ENCODE measurements around the gene DOCK4.

The DOCK4 gene

DNA sequence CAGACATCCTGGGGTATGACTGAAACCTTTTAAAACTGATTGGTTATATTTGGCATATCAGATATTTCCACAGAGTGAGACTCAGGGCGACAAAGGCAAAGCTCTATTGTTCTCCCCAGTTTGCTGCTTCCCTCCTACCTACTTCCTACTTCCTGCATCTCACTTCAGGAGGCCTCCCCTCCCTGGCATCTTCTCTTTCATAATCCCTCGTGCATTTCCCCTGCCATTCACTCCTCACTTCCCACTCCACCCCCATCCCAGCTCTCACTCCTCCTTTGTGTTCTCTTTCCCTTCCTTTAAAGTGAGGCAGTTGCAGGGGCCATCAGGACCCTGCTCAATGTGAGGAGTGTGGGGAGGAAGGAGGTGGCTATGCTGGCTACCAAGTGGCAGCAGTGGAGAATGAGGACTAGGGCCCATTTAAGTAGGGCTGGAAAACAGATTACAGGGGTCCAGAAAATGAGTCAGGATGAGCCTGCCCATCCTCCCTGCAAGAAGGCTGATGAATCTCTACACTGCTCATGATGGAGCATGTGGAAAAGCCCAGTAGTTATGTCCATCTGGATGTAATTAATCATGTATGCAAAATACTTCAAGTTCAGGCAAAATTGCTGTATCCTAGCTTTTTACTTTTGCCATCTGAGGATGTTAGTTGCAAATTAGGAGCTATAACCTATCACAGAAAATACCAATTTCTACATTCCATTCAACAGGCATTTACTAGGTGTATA is 332.1 kb downstream of the DOCK4 start:
- no peak for TF ChIP-seq ZFX (IDR thresholded peaks at IDR 0.05; ENCODE audit: borderline replicate concordance)
- TF ChIP-seq, protein P1, sequence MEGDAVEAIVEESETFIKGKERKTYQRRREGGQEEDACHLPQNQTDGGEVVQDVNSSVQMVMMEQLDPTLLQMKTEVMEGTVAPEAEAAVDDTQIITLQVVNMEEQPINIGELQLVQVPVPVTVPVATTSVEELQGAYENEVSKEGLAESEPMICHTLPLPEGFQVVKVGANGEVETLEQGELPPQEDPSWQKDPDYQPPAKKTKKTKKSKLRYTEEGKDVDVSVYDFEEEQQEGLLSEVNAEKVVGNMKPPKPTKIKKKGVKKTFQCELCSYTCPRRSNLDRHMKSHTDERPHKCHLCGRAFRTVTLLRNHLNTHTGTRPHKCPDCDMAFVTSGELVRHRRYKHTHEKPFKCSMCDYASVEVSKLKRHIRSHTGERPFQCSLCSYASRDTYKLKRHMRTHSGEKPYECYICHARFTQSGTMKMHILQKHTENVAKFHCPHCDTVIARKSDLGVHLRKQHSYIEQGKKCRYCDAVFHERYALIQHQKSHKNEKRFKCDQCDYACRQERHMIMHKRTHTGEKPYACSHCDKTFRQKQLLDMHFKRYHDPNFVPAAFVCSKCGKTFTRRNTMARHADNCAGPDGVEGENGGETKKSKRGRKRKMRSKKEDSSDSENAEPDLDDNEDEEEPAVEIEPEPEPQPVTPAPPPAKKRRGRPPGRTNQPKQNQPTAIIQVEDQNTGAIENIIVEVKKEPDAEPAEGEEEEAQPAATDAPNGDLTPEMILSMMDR (IDR thresholded peaks at IDR 0.05): no peak

DNA sequence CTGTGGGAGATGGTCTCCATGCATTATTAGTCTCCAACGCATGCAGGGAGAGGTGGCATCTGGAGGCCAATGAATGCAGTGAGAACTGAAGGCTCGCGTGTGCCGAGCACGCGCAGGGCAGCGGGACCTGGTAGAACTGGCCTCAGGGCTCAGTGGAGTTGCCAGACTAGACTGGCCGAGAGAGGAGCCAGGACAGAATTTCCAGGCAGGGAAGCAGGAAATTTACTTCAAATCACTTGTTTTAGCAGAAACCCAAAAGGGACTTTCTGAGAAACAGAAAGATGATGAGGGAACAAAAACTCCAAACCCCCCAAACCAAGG is 332.9 kb downstream of the DOCK4 start:
- TF ChIP-seq ZFX (IDR thresholded peaks at IDR 0.05; ENCODE audit: borderline replicate concordance): no peak
- TF ChIP-seq, protein P1 (IDR thresholded peaks at IDR 0.05): no peak
- H3K27ac ChIP-seq: no peak overlapping the region

More for the DNA sequence above, 332.1 kb downstream of the DOCK4 start:
- no peak overlapping the region for H3K27ac ChIP-seq

DNA sequence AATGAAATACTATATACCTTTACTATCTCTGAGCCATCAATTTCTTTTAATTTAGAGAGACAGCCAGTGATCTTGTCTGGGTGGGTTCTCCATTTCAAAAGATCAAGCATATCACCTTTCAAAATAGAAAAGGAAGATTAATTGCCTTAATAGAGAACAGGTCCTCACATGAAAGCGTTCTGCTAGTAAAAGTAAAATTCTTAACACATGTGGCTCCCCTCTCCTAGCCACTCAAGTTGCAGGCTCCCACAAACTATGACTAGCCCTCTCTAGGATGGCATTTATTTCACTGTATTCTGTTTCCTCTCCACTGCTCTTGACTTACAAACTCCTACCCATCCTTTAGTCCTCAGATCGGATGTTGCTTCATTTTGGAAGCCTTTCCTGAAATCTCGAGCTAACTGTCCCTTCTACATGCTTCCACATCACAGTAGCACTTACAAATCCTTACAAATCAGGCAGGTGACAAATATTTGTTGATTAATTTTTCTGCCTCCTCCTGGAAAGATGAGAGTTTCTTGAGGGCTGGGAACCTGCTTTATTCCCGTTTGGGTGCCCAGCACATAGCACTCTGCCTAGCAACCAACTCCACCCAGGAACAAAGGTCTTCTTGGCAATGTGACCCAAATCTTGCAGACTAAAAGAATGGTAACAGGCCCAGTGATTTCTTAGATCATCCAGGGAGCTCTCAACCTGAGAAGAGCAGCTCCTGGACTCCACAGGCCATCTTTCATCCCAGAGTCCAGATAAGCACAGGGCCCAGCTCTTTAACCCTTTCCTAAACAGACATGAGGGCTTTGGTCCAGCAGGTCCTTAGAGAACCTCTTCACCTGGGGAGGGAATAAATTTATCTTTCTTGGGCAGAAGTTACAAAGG is 333.5 kb downstream of the DOCK4 start:
- TF ChIP-seq, protein P1 (IDR thresholded peaks at IDR 0.05): no peak
- no peak for TF ChIP-seq ZFX (IDR thresholded peaks at IDR 0.05; ENCODE audit: borderline replicate concordance)
- H3K27ac ChIP-seq: no peak overlapping the region

DNA sequence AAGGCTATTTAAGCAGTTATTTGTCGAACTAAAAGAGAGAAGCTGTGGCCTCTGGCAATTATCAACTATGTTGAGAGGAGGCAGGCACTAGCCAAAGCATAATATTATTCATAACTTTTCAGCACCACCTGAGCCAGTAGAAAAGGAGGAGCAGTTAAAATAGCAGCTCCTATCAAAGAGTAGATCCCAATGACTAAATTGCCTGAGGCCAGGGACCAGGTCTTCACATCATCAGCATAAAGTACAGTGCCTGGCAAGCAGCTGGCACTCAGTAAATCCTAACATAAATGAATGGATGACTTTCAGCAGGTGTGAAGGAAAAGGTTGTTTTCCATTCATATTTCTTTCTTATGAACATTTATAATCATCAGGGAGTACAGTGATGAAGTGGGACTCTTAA is 334.9 kb downstream of the DOCK4 start:
- H3K27ac ChIP-seq: no peak overlapping the region
- no peak for TF ChIP-seq ZFX (IDR thresholded peaks at IDR 0.05; ENCODE audit: borderline replicate concordance)
- TF ChIP-seq, protein P1 (IDR thresholded peaks at IDR 0.05): no peak

DNA sequence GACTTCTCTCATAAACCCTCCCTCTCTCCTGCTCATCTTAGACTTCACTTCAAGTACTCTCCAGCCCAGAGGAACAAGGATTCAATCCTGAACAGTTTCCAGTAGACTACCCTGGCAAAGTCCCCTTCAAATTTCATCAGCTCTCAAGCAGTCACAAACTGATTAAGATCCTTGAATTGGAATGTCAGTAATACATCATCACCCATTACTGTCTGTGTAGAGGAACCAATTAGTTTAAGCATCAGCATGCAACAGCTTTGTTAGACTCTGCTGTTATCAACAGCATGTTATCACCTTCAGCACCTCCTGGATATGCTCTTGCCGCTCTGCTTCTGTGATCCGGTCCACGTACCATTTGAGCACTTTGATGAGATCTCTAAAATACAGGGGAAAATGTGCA is 336.9 kb downstream of the DOCK4 start:
- no peak overlapping the region for H3K27ac ChIP-seq
- no peak for TF ChIP-seq ZFX (IDR thresholded peaks at IDR 0.05; ENCODE audit: borderline replicate concordance)
- TF ChIP-seq, protein P1 (IDR thresholded peaks at IDR 0.05): no peak

DNA sequence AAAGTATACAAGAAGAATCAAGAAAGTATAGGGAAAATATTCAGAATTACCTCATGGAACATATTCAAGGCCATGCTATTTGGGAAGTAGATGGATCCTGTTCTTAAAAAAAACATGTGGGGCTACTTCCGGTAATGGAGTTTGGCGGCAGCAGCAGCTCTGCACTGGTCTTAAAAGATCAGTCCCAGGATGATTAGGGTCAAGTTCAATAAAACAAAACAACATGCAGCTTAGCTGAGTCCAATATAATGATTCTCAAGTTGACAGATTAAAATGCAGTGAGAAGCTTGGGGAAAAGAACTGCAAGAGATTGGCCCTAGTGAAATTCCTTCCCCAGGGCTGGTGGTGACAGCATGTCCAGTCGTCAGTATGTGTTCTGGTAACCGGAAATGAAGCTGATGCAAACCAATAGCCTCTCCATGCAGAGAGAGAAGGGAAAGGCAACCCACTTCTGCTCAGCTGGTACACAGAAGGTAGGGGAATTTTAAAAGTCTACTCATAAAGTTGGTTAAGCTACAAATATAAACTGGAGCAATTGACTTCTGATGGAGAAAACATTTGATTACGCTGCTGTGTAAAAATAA is 338.8 kb downstream of the DOCK4 start:
- no peak overlapping the region for H3K27ac ChIP-seq
- TF ChIP-seq ZFX (IDR thresholded peaks at IDR 0.05; ENCODE audit: borderline replicate concordance): no peak
- TF ChIP-seq, protein P1 (IDR thresholded peaks at IDR 0.05): no peak

Measured in 22Rv1 (cell line).